Activated gamma-delta T cell treated with anti-CD3 and anti-CD28 coated beads, Interleukin-2, amount 50 U/mL, for 16 hours (primary cell): Measurements from ENCODE around the gene MAN1B1.
A peak's percentile ranks its signal among the peaks of the same experiment; 100 is the strongest.

Experiments
- DNase-seq: peaks from one replicate; pipeline ENCODE4 v3.0.0-alpha.2; 2020; ENCODE audit warnings: low read depth

The MAN1B1 gene

DNA sequence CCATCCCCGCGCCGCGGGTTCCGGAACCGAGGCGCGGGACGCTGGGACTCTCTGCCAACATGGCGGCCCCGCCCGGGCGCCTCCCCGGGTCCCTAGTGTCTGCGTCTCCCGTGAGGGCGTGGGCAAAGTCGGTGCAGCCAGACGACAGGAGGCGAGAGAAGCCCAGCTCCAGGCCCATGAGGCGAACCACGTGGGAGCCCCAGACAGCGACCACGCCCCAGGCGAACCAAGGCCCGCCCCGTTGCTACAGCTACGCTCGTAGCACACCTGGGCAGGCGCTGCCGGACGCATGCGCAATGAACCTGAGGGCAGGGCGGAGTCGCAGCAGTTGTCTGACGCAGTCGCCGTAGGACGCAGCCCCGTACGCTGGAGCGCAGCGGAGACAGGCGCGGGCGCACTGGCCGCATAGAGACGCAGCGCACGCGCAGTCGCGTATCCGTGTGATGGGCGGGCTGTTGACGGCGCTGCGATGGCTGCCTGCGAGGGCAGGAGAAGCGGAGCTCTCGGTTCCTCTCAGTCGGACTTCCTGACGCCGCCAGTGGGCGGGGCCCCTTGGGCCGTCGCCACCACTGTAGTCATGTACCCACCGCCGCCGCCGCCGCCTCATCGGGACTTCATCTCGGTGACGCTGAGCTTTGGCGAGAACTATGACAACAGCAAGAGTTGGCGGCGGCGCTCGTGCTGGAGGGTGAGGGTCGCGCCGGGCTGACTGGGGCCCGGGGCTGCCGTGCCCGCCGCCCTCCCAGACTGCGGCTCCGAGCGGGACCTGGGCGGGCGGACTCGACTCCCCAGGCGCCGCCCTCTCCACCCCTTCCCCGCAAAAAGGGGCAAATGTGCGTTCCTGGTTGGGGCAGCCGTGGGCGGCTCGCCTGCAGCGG lies at the start of gene MAN1B1:
Gene MAN1B1 (plus strand): TSS at position 455 of the 878 bp plus-strand sequence. CDS start 15 bp downstream, at position 470.
- peak; percentile 97 for DNase-seq

DNA sequence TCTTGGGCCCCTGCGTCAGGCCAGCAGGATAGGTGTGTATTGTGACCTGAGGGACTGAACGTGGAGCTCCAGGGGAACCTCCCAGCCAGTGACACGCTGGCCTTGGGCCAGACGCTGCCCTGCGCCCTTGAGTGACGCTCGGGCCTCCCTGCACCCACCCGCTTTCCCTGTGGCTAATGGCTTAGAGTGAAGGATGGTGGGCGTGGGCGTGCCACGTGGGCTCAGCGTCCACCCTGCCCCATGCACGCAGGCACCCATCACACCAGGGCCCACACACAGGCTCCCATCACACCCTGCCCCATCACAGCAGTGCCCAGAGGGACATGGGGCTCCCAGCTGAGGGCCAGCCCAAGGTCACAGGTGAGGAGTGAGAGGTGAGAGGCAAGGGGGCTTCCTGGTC lies 49.8 kb upstream of the MAN1B1 start:
- DNase-seq, result no peak

DNA sequence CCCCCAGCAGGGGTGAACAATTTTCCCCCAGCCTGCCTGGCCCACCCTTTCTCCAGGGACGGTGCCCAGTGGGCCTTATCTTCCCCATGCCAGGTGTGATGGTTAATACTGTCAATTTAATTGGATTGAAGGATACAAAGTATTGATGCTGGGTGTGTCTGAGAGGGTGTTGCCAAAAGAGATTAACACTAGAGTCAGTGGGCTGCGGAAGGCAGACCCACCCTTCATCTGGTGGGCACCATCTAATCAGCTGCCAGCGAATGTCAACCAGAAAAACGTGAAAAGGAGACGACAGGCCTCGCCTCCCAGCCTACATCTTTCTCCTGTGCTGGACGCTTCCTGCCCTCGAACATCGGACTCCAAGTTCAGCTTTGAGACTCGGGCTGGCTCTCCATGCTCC lies 49.3 kb upstream of the MAN1B1 start:
- no peak for DNase-seq

DNA sequence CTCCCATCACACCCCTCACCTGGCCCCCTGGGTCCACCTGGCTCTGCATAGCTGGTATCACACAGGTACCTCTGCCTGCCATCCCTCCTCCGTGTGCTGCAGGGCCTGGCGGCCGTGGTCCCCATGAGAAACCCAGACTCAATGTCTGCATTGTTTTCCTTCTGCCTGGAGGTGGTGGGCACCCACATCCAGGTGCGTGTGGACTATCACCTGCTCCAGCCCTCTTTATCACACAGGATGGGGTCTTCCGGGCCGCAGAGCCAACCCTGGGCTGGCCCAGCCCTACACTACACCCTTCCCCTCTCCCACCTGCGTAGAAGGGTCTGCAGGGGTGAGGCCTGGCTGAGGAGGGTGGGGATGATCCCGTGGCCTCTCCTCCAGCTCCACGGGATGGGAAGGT lies 47.9 kb upstream of the MAN1B1 start:
- DNase-seq, result no peak

DNA sequence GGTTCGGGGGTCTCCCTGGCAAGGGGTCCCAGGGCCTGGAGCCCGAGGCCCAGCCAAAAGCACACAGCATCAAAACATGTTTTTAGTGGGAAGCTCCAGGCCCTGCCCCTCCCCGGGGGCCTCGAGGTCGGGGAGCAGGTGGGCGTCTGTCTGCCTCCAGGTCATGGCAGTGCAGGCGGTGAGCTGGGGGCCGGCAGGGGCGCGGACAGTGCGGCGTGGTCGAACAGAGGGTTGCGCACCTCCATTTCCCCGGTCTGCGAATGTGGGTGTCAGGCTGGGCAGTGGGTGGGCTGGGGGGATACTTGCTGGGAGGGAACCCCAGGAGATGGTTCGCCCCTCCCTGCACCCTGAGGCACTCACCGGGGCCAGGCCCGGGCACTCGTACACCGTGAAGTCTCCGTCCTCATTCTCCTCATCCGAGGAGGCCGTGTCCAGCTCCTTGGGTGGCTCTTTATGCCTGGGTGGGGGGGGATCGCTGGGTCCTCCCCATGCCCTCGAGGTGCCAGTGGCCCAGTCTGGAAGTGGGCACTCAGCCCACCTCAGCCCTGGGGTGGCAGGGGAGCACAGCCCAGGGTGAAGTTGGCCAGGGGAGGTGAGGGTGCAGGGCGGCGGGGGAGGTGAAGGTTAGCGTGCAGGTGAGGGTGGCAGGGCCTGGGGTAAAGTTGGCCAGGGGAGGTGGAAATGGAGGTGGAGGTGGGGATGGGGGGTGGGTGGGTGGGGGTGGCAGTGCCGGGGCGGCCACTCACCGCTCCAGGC lies 47.0 kb upstream of the MAN1B1 start:
- no peak for DNase-seq

DNA sequence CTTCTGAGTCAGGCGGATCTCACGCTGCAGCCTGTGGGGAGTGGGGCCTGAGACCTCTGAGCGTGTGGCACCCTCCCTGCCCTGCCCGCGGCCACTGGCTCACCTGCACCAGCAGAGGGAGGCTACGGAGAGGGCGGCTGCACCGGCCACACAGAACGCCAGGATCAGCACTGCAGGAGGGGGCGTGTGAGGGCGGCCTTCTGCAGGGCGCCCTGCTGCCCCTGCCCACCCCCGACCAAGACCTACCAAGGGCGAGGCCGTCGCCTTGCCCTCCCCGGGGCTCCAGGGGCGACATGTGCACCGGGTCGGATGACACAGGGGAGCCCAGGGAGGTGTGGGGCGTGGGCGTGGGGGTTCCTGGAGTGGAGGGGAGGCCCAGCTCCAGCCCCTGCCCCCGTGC lies 46.2 kb upstream of the MAN1B1 start:
- no peak for DNase-seq

DNA sequence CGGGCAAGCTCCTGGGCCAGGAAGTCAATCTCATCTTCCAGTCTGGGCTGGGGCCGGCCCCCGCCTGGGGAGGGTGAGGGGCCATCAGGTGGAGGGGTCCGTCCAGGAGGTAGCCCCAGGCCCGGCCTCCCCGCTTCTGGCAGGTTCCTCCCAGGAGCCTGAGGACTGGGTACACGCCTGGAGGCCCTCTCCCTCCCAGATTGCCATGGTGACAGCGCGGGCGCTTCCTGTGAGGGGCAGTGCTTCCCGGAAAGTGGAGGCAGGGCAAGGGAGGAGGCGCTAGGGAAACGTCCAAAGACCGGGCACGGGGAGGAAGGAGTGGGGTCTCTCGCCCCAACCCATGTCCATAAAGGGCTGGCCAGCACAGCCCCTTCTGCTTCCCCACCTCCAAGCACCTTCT lies 45.7 kb upstream of the MAN1B1 start:
- no peak for DNase-seq

DNA sequence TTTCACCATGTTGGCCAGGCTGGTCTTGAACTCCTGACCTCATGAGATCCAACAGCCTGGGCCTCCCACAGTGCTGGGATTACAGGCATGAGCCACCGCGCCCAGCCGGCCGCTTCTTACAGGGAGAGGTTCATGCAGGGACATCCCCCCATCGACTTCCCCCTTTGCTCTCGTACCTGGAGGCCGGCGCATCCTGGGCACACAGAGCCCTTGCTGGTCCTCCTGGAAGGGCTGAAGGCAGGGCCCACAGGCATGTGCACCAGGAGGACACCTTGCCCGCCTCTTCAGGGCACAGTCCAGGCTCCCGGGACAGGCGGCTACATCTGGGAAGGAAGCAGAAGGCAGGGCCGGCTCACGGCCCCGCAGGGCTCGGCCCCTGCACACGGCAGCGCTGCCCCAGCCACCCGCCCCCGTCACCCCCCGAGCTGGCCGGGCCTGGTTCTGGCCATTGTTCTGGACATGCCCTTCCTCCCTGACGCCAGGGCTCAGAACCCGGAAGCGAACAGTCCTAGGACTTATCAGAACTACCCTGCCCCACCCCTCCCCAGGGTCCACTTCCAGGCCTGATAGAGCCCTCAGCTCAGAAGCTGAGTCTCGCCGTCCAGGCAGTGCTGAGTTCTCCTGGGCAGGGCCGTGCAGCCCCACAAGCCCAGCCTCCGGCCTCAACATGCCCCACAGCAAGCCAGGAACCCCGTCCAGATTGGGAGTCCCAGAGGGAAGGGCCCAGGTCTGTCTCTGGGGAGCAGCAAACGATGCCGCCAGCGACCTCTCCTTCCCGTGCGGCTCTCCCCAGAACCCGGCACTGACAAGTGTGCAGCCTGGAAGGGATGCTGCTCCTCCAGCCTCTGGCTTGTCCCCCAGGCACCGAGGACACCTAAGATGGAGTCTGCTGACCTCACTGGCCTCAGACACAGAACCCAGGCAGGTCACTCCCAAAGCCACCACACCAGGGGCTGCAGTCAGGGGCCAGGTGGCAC lies 43.7 kb upstream of the MAN1B1 start:
- no peak for DNase-seq

DNA sequence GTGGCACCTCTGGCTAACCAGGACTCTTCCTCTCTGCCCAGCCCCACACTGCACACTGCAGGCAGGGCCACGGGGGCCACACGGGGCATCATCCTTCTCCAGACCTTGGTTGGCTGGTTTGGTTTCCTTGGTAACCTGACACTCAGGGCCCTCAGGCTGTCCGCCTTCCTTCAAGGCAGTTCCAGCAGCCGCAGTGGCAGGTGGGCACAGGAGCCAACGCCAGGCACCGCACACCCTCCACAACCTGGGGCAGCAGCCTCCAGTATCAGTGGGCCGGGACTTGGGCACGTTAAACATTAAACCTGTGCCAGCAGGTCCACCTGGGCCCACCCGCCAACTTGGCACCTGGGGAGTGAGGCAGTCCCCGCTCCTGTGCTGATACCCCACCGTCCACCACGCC lies 42.7 kb upstream of the MAN1B1 start:
- DNase-seq, result no peak

DNA sequence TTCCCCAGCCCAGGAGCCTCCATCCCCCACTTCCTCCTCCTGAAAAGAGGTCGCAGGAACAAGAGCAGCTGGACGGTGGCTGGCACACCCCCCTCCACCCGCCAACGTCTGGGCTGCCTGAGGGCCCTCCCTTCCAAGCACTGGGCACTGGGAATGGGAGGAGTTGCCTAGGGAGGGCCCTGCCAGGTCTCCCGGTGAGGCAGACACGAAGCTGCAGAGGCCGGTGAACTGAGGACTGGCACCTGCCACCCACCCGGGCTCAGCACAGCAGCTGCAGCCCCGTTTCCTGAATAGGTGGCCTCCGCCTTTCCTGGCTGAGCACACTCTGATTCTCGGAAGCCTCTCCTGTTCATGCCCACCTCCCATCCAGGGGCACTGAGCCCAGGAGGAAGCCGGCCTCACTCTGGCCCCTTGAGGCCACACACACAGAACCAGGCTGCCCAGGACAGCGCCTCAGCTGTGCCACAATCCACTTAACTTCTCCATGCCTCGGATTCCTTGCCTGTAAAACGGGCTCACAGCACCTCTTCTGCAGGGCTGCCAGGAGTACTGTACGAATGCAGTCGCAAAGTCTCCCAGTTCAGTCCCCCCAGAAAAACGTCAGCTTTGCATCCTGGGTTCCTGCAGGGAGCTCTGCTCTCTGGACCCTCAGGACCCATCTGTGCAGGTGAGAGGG lies 42.1 kb upstream of the MAN1B1 start:
- no peak for DNase-seq

DNA sequence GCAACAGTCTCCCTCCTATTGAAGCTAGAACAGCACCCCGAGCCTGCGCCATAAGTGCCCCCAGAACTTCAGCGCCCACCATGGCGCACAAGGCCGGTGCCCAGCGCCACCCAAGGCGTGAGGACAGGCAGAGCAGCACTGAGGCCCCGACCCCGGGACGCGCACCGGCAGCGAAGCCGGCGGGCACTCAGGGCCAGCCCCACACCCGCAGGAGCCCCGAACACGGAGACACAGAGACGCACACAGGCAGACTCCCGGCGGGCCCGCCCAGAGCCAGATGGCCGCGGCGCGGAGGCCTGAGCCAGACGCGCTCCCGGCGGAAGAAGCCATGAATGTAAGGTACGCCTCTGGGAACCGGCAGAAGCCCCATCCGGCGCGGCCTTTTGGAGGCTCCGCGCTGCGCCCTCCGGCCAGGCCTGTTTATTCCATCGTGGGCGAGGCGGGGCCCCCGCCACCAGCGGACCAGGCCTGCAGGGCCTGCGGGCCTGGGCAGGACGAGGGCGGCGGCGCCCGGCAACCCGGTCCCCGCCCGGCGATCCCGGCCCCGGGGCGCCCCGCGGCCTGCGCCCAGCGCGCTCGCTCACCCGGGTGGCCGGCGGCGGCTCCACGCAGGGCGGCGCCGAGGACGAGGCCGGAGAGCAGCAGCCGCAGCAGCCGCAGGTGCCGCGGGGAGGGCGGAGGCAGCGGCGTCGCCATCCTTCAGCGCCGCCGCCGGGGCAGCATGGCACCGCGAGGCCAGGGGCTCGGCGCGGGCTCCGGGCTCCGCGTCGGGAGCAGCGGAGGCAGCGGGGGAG lies 41.3 kb upstream of the MAN1B1 start:
- no peak for DNase-seq

DNA sequence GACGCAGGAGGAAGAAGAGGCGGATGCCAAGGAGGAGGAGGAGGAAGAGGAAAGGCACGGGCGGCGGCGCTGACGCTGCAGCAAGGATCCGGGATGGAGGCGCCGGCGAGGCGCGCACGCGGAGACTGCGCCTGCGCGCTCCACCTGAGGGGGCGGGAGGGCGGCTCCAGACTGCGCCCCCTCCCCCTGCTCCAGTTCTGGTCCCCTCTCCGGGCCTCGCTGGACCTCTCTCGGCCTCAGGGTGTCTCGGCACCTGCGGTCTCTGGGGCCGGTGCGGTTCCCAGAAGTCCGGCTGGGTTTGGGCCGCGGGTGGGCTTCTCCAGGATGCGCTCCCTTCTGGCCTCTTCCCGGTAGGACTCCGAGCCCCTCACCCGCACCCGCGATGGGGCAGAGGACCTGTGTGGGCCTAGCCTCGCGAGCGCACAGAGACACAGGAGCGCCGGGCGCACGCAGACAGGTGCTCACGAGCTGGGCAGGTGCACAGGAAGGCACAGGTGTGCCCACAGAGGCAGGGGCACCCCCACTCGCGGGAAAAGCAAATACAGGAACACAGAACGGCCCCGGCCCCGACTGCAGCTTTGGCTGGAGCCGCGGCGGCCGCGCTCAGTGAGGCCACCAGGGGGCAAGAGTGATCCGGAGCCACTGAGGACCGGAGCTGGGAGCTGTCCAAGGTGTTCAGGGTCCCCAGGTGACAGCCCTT lies 40.5 kb upstream of the MAN1B1 start, which contains the start of gene NPDC1:
Gene NPDC1 (minus strand): TSS at position 90 of the 700 bp plus-strand sequence. CDS start 188 bp downstream, outside the sequence.
- DNase-seq, result peak; percentile 76

DNA sequence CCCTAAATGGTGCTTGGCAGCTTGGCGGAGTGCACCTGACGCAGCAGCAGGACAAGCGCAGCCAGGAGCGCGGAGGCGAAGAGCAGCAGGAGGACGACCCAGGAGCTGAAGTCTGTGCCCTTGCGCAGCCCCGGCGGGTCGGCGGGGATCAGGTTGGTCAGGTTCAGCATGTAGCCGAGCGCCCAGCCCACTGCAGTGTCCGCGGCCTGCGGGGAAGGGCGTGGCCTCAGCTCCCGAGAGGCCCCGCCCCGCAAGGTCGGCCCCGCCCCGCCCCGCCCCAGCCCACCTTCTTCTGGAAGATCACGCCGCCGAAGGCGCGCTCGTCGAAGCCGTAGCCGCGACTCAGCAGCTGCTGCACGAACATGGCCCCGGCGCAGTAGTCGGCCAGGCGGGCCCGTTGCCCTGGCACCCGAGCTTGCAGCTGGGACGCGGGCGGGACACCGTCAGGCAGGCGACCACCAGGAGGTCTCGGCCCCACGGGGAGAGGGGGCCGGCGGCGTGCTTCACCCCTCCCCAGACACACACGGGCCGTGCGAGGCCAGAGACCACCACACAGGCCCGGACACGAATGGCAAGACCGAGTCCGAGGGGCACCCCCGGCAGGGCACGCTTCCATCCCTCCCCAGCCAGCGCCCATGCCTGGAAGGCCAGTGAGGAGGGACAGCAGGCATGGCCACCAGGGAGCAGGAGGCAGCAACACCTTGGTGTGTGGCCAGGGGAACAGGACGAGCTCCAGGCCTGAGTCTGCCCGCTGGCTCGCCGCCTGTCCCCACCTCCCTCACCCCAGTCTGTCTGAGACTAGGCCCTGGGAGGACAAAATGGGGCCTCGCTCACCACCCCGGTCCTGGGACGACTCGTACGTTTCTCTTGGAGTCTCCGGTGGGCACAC lies 37.9 kb upstream of the MAN1B1 start:
- DNase-seq, result no peak

DNA sequence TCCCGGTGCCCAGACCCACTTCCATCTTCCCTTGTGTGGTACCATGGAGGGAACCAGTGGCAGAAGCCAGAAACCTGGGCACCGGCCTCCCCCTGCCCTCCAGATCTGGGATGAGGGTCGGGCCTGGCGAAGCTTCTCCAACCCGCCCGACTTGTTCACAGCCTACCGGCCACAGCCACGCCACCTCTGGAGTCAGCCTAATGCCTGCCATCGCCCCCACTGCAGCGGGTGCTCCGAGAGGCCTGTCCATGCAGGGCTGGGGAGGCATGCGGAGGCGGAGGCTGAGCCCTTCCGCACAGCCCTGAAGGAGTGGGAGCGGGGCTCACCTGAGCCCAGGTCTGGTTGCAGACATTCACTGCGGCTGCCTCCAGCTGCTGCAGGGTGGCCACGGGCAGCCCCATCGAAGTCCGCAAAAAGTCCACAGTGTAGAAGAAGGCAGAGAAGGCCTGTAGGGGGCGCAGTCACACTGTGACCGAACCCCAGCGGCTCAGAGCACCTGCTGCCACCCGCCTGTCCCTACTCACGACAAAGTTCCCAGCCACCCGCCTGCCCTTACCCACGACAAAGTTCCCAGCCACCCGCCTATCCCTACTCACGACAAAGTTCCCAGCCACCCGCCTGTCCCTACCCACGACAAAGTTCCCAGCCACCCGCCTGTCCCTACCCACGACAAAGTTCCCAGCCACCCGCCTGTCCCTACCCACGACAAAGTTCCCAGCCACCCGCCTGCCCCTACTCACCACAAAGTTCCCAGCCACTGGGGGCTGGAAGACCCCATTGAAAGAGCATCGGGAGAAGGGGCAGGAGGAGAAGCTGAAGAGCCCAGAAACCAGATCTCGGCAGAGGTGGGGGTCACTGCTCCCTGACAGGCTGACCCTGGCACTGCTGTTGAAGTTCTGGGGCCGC lies 37.0 kb upstream of the MAN1B1 start:
- no peak for DNase-seq

DNA sequence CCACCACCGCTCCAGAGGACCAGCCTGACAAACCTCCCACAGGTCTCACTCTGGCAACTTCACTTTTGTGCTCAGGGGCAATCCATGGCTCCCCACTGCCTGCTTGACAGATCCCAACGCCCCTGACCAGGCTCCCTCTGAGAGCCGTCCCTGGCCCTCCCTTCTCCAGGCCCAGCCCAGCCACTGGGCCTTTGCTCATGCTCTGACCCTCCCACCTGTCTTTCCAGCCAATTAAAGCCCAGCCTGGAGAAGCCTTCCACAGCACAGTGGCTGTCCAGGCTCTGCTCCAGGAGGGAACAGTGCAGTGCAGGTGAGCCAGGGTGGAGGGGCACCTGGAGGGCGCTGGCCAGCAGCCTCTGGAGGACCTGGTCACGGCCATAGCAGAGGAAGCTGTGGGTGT lies 36.2 kb upstream of the MAN1B1 start:
- no peak for DNase-seq

DNA sequence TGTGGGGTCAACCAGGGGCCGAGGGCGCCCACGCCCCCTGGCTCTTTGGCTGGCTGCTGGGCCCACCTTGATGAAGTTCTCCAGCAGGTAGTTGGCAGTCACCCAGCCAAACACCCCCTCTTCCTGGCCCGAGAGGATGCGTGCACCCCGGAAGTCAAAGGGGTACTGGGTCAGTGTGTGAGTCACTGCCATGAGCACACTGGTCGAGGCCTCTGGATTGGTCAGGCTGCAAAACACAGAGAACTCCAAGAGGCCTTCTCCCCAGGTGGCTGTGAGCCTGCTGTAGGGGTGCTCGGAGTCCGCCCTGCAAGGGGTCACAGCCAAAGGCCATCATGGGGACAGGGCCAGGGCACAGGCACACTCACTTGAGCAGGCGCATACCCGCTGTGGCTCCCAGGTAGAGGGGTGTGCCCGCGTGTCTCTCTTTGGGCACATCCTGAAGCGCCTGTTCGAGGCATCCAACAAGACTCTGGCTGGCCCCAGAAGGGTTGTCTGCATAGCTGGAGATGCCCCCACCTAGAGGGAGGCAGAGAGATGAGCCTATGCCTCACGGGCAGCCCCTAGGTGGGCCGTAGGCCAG lies 35.5 kb upstream of the MAN1B1 start:
- no peak for DNase-seq

DNA sequence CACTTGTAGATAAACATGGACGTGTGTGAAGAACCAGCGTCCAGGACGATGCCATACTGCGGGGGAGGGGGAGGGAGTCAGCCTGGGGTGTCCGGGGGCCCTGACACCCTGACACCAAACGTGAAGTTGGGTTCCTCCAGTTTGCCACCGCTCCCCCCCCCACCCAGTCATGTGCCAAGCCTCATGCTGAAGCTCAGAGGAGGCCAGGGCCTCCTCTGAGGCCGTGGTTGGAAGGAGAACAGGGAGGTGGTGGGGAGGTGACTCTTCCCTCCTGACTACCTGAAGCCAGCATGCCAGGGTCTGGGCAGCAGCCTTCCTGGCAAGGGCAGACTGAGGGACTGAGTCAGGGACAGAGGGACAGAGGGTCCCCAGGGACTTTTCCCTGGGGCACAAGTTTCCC lies 34.5 kb upstream of the MAN1B1 start:
- no peak for DNase-seq
